Gastrocnemius medialis (tissue), 4 donors: Measurements from ENCODE around the gene ATE1.

ENCODE experiments used
- CTCF ChIP-seq, 5 experiments: fragments of 450-650 bp in 3 of 5; fragments of 200-600 bp in 2 of 5; sonication (generic) in 2 of 5; IDR thresholded peaks in 4 of 5; conservative IDR thresholded peaks in 1 of 5; 1 replicate in 4 of 5; 2 replicates in 1 of 5; pipeline ENCODE4 v1.5.1; 2016 to 2019; ENCODE audit warnings: antibody characterized with exemption in 5 of 5, mild to moderate bottlenecking in 3 of 5, moderate library complexity in 3 of 5
- POLR2A ChIP-seq, 2 donors: fragments of 450-650 bp; IDR thresholded peaks; one replicate each; pipeline ENCODE4 v1.6.1; 2017; ENCODE audit warnings: antibody characterized with exemption in 2 of 2, mild to moderate bottlenecking in 2 of 2, moderate library complexity in 2 of 2

- TF ChIP-seq CTCF (IDR thresholded peaks at IDR 0.05 in 4 of 5, conservative IDR thresholded peaks at IDR 0.05 in 1 of 5) (no peak), POLR2A (IDR thresholded peaks at IDR 0.05) (no peak)
These were observed 206.6 kb downstream of the ATE1 start for GRCh38 chr10:121721257-121721656.
